ENCODE data around the gene TEKT2.

- TF ChIP-seq CTCF (IDR thresholded peaks at IDR 0.05) (no peak), POLR2A (IDR thresholded peaks at IDR 0.05; ENCODE audit: low read depth) (no peak), EP300 (IDR thresholded peaks at IDR 0.05) (no peak), POLR2AphosphoS5 (IDR thresholded peaks at IDR 0.05) (no peak)
These were observed 34.7 kb downstream of the TEKT2 start for GRCh38 chr1:36118447-36119204.

Data from esophagus muscularis mucosa (tissue), 4 donors.